ENCODE measurements around the gene S100A3. TPM values are rescaled to one million over a fixed set of nuclear protein-coding genes. Genes with fewer than 3 reads are reported as not detected.

S100A3 gene
- total RNA-seq, 2 experiments from 2014 or later: not detected

DNA sequence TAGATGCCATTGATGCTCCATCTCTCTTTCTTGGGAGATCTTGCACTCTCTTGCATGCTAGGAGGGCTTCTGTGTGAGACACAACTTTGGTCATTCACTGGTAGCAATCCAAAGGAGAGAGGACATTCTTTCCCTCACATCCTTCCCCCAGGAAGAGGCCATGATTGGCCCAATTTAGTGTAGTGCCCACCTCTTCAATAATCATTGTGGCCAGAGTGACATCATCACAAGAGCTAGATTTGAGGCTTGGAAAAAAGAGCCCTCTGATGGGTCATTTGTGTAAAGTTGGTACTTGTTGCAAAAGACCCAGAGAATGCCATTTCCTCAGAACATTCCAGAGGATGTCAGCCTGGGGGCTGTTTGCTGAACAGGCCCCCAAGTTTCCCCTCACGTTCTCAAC lies 43.5 kb downstream of the S100A3 start:
- peaks cover 6% of the 10 kb centered on the region for H3K27me3 Mint-ChIP-seq
- POLR2A ChIA-PET: no interaction called here
- no peak overlapping the region for H3K27ac Mint-ChIP-seq
- peaks cover 8% of the 10 kb centered on the region for H3K4me1 Mint-ChIP-seq
- H3K36me3 Mint-ChIP-seq: no peaks in the 10 kb centered on the region
- H3K9me3 Mint-ChIP-seq: no peaks in the 10 kb centered on the region
- ATAC-seq (ENCODE audit: low read depth) (no peak), DNase-seq (no peak)
- no peak overlapping the region for H3K4me3 Mint-ChIP-seq

GRCh38 chr1:153503766-153504165 lies 45.3 kb downstream of the S100A3 start:
- POLR2A ChIA-PET: no interaction called here
- Mint-ChIP-seq H3K27ac (no peak overlapping the region), H3K4me1 (peaks cover 2% of the 10 kb centered on the region), H3K4me3 (no peak overlapping the region), H3K9me3 (no peaks in the 10 kb centered on the region), H3K36me3 (no peaks in the 10 kb centered on the region), H3K27me3 (peaks cover 20% of the 10 kb centered on the region)
- no peak for DNase-seq
- no peak for ATAC-seq (ENCODE audit: low read depth)

- Mint-ChIP-seq H3K9me3 (no peaks in the 10 kb centered on the region), H3K4me3 (no peak overlapping the region), H3K4me1 (no peaks in the 10 kb centered on the region), H3K27ac (no peak overlapping the region), H3K36me3 (no peaks in the 10 kb centered on the region), H3K27me3 (peaks cover 42% of the 10 kb centered on the region)
- POLR2A ChIA-PET: no interaction called here
- no peak for DNase-seq
- no peak for ATAC-seq (ENCODE audit: low read depth)
Observed at GRCh38 chr1:153498746-153499145, 50.3 kb downstream of the S100A3 start.

Other genes starting within 250 kb of the S100A3 start
- not detected for gene PGLYRP3, start 236.3 kb downstream of the S100A3 start, total RNA-seq
- gene PGLYRP4, start 200.4 kb downstream of the S100A3 start, total RNA-seq: not detected
- gene S100A9, start 191.4 kb downstream of the S100A3 start, total RNA-seq: 1 to 10 TPM; 4.5 to 4.8 TPM
- not detected for gene S100A12, start 173.6 kb downstream of the S100A3 start, total RNA-seq
- gene S100A8, start 158.2 kb downstream of the S100A3 start, total RNA-seq: 1 to 10 TPM in 1 of 2 experiments, under 1 TPM in 1; 0.94 to 1.2 TPM
- not detected for gene S100A7A, start 132.7 kb downstream of the S100A3 start, total RNA-seq
- gene S100A7, start 88.6 kb downstream of the S100A3 start, total RNA-seq: not detected
- 100 to 1,000 TPM; 365 to 373 TPM for gene S100A6, start 13.3 kb downstream of the S100A3 start, total RNA-seq
- gene S100A5, start 8.3 kb downstream of the S100A3 start, total RNA-seq: 1 to 10 TPM; 2.2 to 2.7 TPM
- 100 to 1,000 TPM; 385 to 394 TPM for gene S100A4, start 3.5 kb downstream of the S100A3 start, total RNA-seq
- gene S100A2, start 16.6 kb upstream of the S100A3 start, total RNA-seq: not detected
- not detected for gene S100A16, start 63.9 kb upstream of the S100A3 start, total RNA-seq
- not detected for gene S100A14, start 67.1 kb upstream of the S100A3 start, total RNA-seq
- 1 to 10 TPM; 4.8 to 5.3 TPM for gene S100A13, start 78.2 kb upstream of the S100A3 start, total RNA-seq
- gene S100A1, start 79.2 kb upstream of the S100A3 start, total RNA-seq: not detected
- gene CHTOP, start 84.8 kb upstream of the S100A3 start, total RNA-seq: 100 to 1,000 TPM in 1 of 2 experiments, 10 to 100 TPM in 1; 98.1 to 105 TPM
- gene SNAPIN, start 109.4 kb upstream of the S100A3 start, total RNA-seq: 10 to 100 TPM; 37.9 TPM
- 100 to 1,000 TPM; 141 to 142 TPM for gene ILF2, start 121.7 kb upstream of the S100A3 start, total RNA-seq
- gene NPR1, start 129.4 kb upstream of the S100A3 start, total RNA-seq: not detected
- 10 to 100 TPM; 53.6 to 57.2 TPM for gene INTS3, start 178.8 kb upstream of the S100A3 start, total RNA-seq
- 10 to 100 TPM; 38.9 to 44.0 TPM for gene SLC27A3, start 226.1 kb upstream of the S100A3 start, total RNA-seq

Measured in activated naive CD8-positive, alpha-beta T cell treated with anti-CD3 and anti-CD28 coated beads, Interleukin-2, amount 10 ng/mL, durations not matched to agents 7 days and 5 days (primary cell).